Mesenchymal stem cell (in vitro differentiated cells and primary cell): ENCODE measurements around the gene ZGRF1.

Experiments
- DNase-seq: peaks from one replicate; pipeline ENCODE4 v3.0.0-alpha.2; 2013
- H2AFZ ChIP-seq: one replicate; pipeline ENCODE4 v1.6.1; 2013; ENCODE audit warnings: low read depth, mild to moderate bottlenecking, control low read depth, inconsistent platforms, low read length, moderate library complexity
- H2AK5ac ChIP-seq: 2 replicates; pipeline ENCODE4 v1.6.1; 2013; ENCODE audit warnings: low read length, moderate library complexity, mild to moderate bottlenecking, inconsistent platforms; ENCODE audit not compliant: severe bottlenecking
- H2BK120ac ChIP-seq: one replicate; pipeline ENCODE4 v1.6.1; 2013; ENCODE audit warnings: low read depth, mild to moderate bottlenecking, inconsistent platforms, low read length, moderate library complexity
- H2BK12ac ChIP-seq, 2 experiments: one replicate each; pipeline ENCODE4 v1.6.1; 2013; ENCODE audit warnings: inconsistent platforms in 2 of 2, low read length in 2 of 2, mild to moderate bottlenecking in 2 of 2, moderate library complexity in 2 of 2, control low read depth in 1 of 2
- H2BK15ac ChIP-seq: one replicate; pipeline ENCODE4 v1.6.1; 2013; ENCODE audit warnings: mild to moderate bottlenecking, low read depth, inconsistent platforms; ENCODE audit not compliant: poor library complexity, severe bottlenecking
- H2BK5ac ChIP-seq: 2 replicates; pipeline ENCODE4 v1.6.1; 2013; ENCODE audit warnings: low read depth, mild to moderate bottlenecking, low read length, control low read depth, inconsistent platforms; ENCODE audit not compliant: poor library complexity, severe bottlenecking
- H3K14ac ChIP-seq, 2 experiments: one replicate each; pipeline ENCODE4 v1.6.1; 2013; ENCODE audit warnings: inconsistent platforms in 2 of 2, low read length in 2 of 2, control low read depth in 1 of 2, mild to moderate bottlenecking in 1 of 2, moderate library complexity in 1 of 2
- H3K18ac ChIP-seq, 2 experiments: one replicate each; pipeline ENCODE4 v1.6.1; 2013; ENCODE audit warnings: inconsistent platforms in 2 of 2, low read length in 2 of 2, control low read depth in 1 of 2, low read depth in 1 of 2, mild to moderate bottlenecking in 1 of 2
- H3K23ac ChIP-seq, 2 experiments: one replicate each; pipeline ENCODE4 v1.6.1; 2013; ENCODE audit warnings: inconsistent platforms in 2 of 2, low read length in 2 of 2, mild to moderate bottlenecking in 2 of 2, moderate library complexity in 2 of 2, control low read depth in 1 of 2
- H3K27ac ChIP-seq: 2 replicates; pipeline ENCODE4 v1.5.1; 2013; ENCODE audit warnings: mild to moderate bottlenecking, moderate library complexity, low read length, control low read depth, inconsistent platforms; ENCODE audit not compliant: poor library complexity, severe bottlenecking
- H3K27me3 ChIP-seq, 2 experiments: 2 replicates each; pipeline versions ENCODE4 v1.6.1 to v1.7.0; 2013; ENCODE audit warnings: low read length in 2 of 2, mild to moderate bottlenecking in 2 of 2, moderate library complexity in 2 of 2, control low read depth in 1 of 2, inconsistent platforms in 1 of 2; ENCODE audit not compliant: control insufficient read depth in 1 of 2, insufficient read depth in 1 of 2
- H3K36me3 ChIP-seq, 2 experiments: 2 replicates each; pipeline versions ENCODE4 v1.6.1 to v1.7.0; 2013; ENCODE audit warnings: low read length in 2 of 2, control low read depth in 1 of 2, inconsistent platforms in 1 of 2, low read depth in 1 of 2, mild to moderate bottlenecking in 1 of 2; ENCODE audit not compliant: insufficient read depth in 2 of 2, control insufficient read depth in 1 of 2
- H3K4ac ChIP-seq, 2 experiments: one replicate each; pipeline ENCODE4 v1.6.1; 2013; ENCODE audit warnings: inconsistent platforms in 2 of 2, low read length in 2 of 2, mild to moderate bottlenecking in 2 of 2, moderate library complexity in 2 of 2, control low read depth in 1 of 2, low read depth in 1 of 2
- H3K4me1 ChIP-seq: 2 replicates; pipeline ENCODE4 v1.6.1; 2013; ENCODE audit warnings: low read depth, low read length, control low read depth; ENCODE audit not compliant: control insufficient read depth, insufficient read depth
- H3K4me2 ChIP-seq: 2 replicates; pipeline ENCODE4 v1.6.1; 2013; ENCODE audit warnings: low read length, mild to moderate bottlenecking, inconsistent platforms; ENCODE audit not compliant: poor library complexity, severe bottlenecking
- H3K4me3 ChIP-seq, 2 experiments: 2 replicates each; pipeline versions ENCODE4 v1.5.1 to v1.7.0; 2013; ENCODE audit warnings: low read length in 2 of 2, mild to moderate bottlenecking in 2 of 2, control low read depth in 1 of 2, low read depth in 1 of 2; ENCODE audit not compliant: insufficient read depth in 1 of 2
- H3K79me1 ChIP-seq: replicated peaks from 2 replicates; pipeline ENCODE4 v1.6.1; 2013; ENCODE audit warnings: mild to moderate bottlenecking, control low read depth, low read length, inconsistent platforms; ENCODE audit not compliant: poor library complexity, severe bottlenecking
- H3K9ac ChIP-seq: 2 replicates; pipeline ENCODE4 v1.7.0; 2013; ENCODE audit warnings: mild to moderate bottlenecking, low read length, moderate library complexity
- H3K9me3 ChIP-seq: 2 replicates; pipeline ENCODE4 v1.7.0; 2013; ENCODE audit warnings: mild to moderate bottlenecking, low read length; ENCODE audit not compliant: control insufficient read depth
- H4K8ac ChIP-seq: one replicate; pipeline ENCODE4 v1.6.1; 2013; ENCODE audit warnings: inconsistent platforms, mild to moderate bottlenecking, low read length, moderate library complexity
- H4K91ac ChIP-seq: one replicate; pipeline ENCODE4 v1.6.1; 2013; ENCODE audit warnings: mild to moderate bottlenecking, low read length, inconsistent platforms
- WGBS: methylation state at CpG from one replicate; pipeline ENCODE4 v1.1.7; 2013; ENCODE audit warnings: mixed read lengths; 5-methylcytosine and 5-hydroxymethylcytosine counted together

The ZGRF1 gene

GRCh38 chr4:112642526-112642925 lies 5.8 kb upstream of the ZGRF1 start:
- Histone ChIP-seq H3K4me3 (no peak overlapping the region), H4K8ac (no peak overlapping the region), H3K9ac (no peak overlapping the region), H2BK120ac (no peak overlapping the region), H3K14ac (no peak overlapping the region), H3K27me3 (no peaks in the 10 kb centered on the region), H3K4ac (no peak overlapping the region), H2BK15ac (no peak overlapping the region), H3K4me1 (peaks cover 4% of the 10 kb centered on the region), H3K4me2 (no peak overlapping the region), H4K91ac (no peak overlapping the region), H3K27ac (no peak overlapping the region), H2BK5ac (no peak overlapping the region), H3K79me1 (peaks cover 29% of the 10 kb centered on the region), H2BK12ac (no peak overlapping the region), H3K18ac (no peak overlapping the region), H3K36me3 (peaks cover 2 to 46% of the 10 kb centered on the region in 2 experiments), H3K23ac (no peak overlapping the region), H3K9me3 (no peaks in the 10 kb centered on the region), H2AK5ac (no peak overlapping the region), H2AFZ (no peak overlapping the region)
- WGBS = 95% methylated on average over 2 of the region's 2 CpGs
- DNase-seq = no peak

GRCh38 chr4:112637552-112637866 lies 800 bp upstream of the ZGRF1 start:
- H4K91ac ChIP-seq = no peak overlapping the region
- no peak overlapping the region for H3K14ac ChIP-seq
- H3K23ac ChIP-seq = no peak overlapping the region
- peaks cover 26% of the 10 kb centered on the region for H3K79me1 ChIP-seq
- H3K4me3 ChIP-seq = peak overlapping the region; percentile 60 to 95
- H3K27me3 ChIP-seq = no peaks in the 10 kb centered on the region
- no peak overlapping the region for H2AFZ ChIP-seq
- H2BK5ac ChIP-seq = peak overlapping the region; percentile 81
- H2BK12ac ChIP-seq = no peak overlapping the region
- no peaks in the 10 kb centered on the region for H3K9me3 ChIP-seq
- no peak overlapping the region for H2AK5ac ChIP-seq
- DNase-seq = no peak
- peaks cover 0 to 12% of the 10 kb centered on the region in 2 experiments for H3K36me3 ChIP-seq
- WGBS = 4% methylated on average over 4 of the region's 8 CpGs
- H3K9ac ChIP-seq = peak overlapping the region; percentile 95
- H3K27ac ChIP-seq = peak overlapping the region; percentile 80
- H3K4me2 ChIP-seq = peak overlapping the region; percentile 77
- no peak overlapping the region for H2BK120ac ChIP-seq
- peaks cover 5% of the 10 kb centered on the region for H3K4me1 ChIP-seq
- H2BK15ac ChIP-seq = no peak overlapping the region
- H4K8ac ChIP-seq = no peak overlapping the region
- H3K18ac ChIP-seq = peak overlapping the region in 1 of 2 experiments; percentile 34
- peak overlapping the region in 1 of 2 experiments; percentile 58 for H3K4ac ChIP-seq

- H2BK12ac ChIP-seq = no peak overlapping the region
- no peak overlapping the region for H3K18ac ChIP-seq
- H3K27me3 ChIP-seq = no peaks in the 10 kb centered on the region
- H2BK15ac ChIP-seq = no peak overlapping the region
- H2AFZ ChIP-seq = no peak overlapping the region
- no peak overlapping the region for H3K4me2 ChIP-seq
- H3K4ac ChIP-seq = no peak overlapping the region
- no peak overlapping the region for H4K8ac ChIP-seq
- no peaks in the 10 kb centered on the region for H3K9me3 ChIP-seq
- H3K4me3 ChIP-seq = peak overlapping the region in 1 of 2 experiments; percentile 8
- peaks cover 5% of the 10 kb centered on the region for H3K4me1 ChIP-seq
- no peak overlapping the region for H2BK120ac ChIP-seq
- no peak overlapping the region for H2BK5ac ChIP-seq
- WGBS = 54% methylated on average over 4 of the region's 4 CpGs
- peaks cover 0 to 6% of the 10 kb centered on the region in 2 experiments for H3K36me3 ChIP-seq
- no peak overlapping the region for H3K14ac ChIP-seq
- no peak overlapping the region for H4K91ac ChIP-seq
- no peak overlapping the region for H3K23ac ChIP-seq
- H3K9ac ChIP-seq = peak overlapping the region; percentile 83
- H3K27ac ChIP-seq = no peak overlapping the region
- DNase-seq = peak; percentile 53
- H2AK5ac ChIP-seq = no peak overlapping the region
- peaks cover 9% of the 10 kb centered on the region for H3K79me1 ChIP-seq
These were observed 3.1 kb downstream of the ZGRF1 start for GRCh38 chr4:112633477-112634235.

GRCh38 chr4:112626228-112626627 lies 10.5 kb downstream of the ZGRF1 start:
- H4K8ac ChIP-seq = no peak overlapping the region
- WGBS = 94% methylated on average over 3 of the region's 4 CpGs

More at GRCh38 chr4:112626228-112626627, 10.5 kb downstream of the ZGRF1 start:
- H3K4me2 ChIP-seq = no peak overlapping the region
- no peak overlapping the region for H3K9ac ChIP-seq
- H2BK12ac ChIP-seq = no peak overlapping the region
- no peak overlapping the region for H3K14ac ChIP-seq
- no peaks in the 10 kb centered on the region for H3K79me1 ChIP-seq
- no peak overlapping the region for H3K4me3 ChIP-seq
- H2BK15ac ChIP-seq = no peak overlapping the region
- H3K4ac ChIP-seq = no peak overlapping the region
- H4K91ac ChIP-seq = no peak overlapping the region
- peaks cover 0 to 11% of the 10 kb centered on the region in 2 experiments for H3K36me3 ChIP-seq
- DNase-seq = no peak
- H3K23ac ChIP-seq = no peak overlapping the region
- H3K27ac ChIP-seq = no peak overlapping the region
- no peaks in the 10 kb centered on the region for H3K9me3 ChIP-seq
- H3K4me1 ChIP-seq = no peaks in the 10 kb centered on the region
- H2BK120ac ChIP-seq = no peak overlapping the region
- H3K27me3 ChIP-seq = no peaks in the 10 kb centered on the region
- no peak overlapping the region for H2AK5ac ChIP-seq
- no peak overlapping the region for H3K18ac ChIP-seq
- H2AFZ ChIP-seq = no peak overlapping the region
- no peak overlapping the region for H2BK5ac ChIP-seq
